Fibroblast of skin of left quadriceps (primary cell): ENCODE data around the gene SUSD4.

ENCODE experiments used
- DNase-seq, 2 experiments: peaks; one replicate each; pipeline ENCODE4 v3.0.0-alpha.2; 2013; ENCODE audit warnings: low read depth in 2 of 2

The SUSD4 gene

GRCh38 chr1:223230161-223230881 lies 133.7 kb downstream of the SUSD4 start:
- peak; percentile 63 to 64 for DNase-seq

- no peak for DNase-seq
Measured at GRCh38 chr1:223229756-223230155, 134.2 kb downstream of the SUSD4 start.

GRCh38 chr1:223228931-223229528 lies 134.9 kb downstream of the SUSD4 start:
- no peak for DNase-seq

- DNase-seq = no peak
Measured at GRCh38 chr1:223228201-223228600, 135.8 kb downstream of the SUSD4 start.

GRCh38 chr1:223227486-223228196 lies 136.3 kb downstream of the SUSD4 start:
- DNase-seq = no peak

GRCh38 chr1:223227031-223227430 lies 136.9 kb downstream of the SUSD4 start:
- no peak for DNase-seq

GRCh38 chr1:223226271-223226670 lies 137.7 kb downstream of the SUSD4 start:
- DNase-seq = no peak

GRCh38 chr1:223225481-223225880 lies 138.5 kb downstream of the SUSD4 start:
- no peak for DNase-seq

GRCh38 chr1:223225061-223225460 lies 138.9 kb downstream of the SUSD4 start:
- DNase-seq = no peak

GRCh38 chr1:223224465-223224864 lies 139.5 kb downstream of the SUSD4 start:
- DNase-seq = no peak

GRCh38 chr1:223223091-223223995 lies 140.6 kb downstream of the SUSD4 start:
- DNase-seq = no peak

GRCh38 chr1:223222377-223222776 lies 141.6 kb downstream of the SUSD4 start:
- DNase-seq = no peak

- DNase-seq = no peak
Measured at GRCh38 chr1:223221686-223222085, 142.3 kb downstream of the SUSD4 start.

- DNase-seq = no peak
Measured at GRCh38 chr1:223219846-223220610, 143.9 kb downstream of the SUSD4 start.

- DNase-seq = no peak
Measured at GRCh38 chr1:223219318-223219635, 144.7 kb downstream of the SUSD4 start.

GRCh38 chr1:223217781-223218180 lies 146.2 kb downstream of the SUSD4 start:
- no peak for DNase-seq

GRCh38 chr1:223216531-223217205 lies 147.3 kb downstream of the SUSD4 start:
- no peak for DNase-seq

GRCh38 chr1:223216074-223216473 lies 147.9 kb downstream of the SUSD4 start:
- no peak for DNase-seq

- no peak for DNase-seq
Measured at GRCh38 chr1:223215026-223215425, 148.9 kb downstream of the SUSD4 start.

GRCh38 chr1:223214261-223214807 lies 149.6 kb downstream of the SUSD4 start:
- no peak for DNase-seq
